GM23248 (cell line): ENCODE data around the gene GSN. TPM values are rescaled to one million over a fixed set of nuclear protein-coding genes. Genes with fewer than 3 reads are reported as not detected.

Experiments
- DNase-seq: peaks from one replicate; pipeline ENCODE4 v3.0.0-alpha.2; 2015
- H2AFZ ChIP-seq: fragments of 200-600 bp; sonication (generic); 2 replicates; pipeline ENCODE4 v1.6.1; 2016; ENCODE audit warnings: antibody characterized with exemption
- H3F3A ChIP-seq: fragments of 200-600 bp; sonication (generic); 2 replicates; pipeline ENCODE4 v1.6.1; 2016; ENCODE audit warnings: mild to moderate bottlenecking, antibody characterized with exemption, mixed run types; ENCODE audit not compliant: insufficient read depth
- H3K27ac ChIP-seq: fragments of 200-600 bp; sonication (generic); 2 replicates; pipeline ENCODE4 v1.5.1; 2016; ENCODE audit warnings: mild to moderate bottlenecking
- H3K27me3 ChIP-seq: fragments of 200-600 bp; sonication (generic); replicated peaks from 2 replicates; pipeline ENCODE4 v1.6.1; 2016; ENCODE audit warnings: mild to moderate bottlenecking; ENCODE audit not compliant: insufficient read depth
- H3K36me3 ChIP-seq: fragments of 200-600 bp; sonication (generic); 2 replicates; pipeline ENCODE4 v1.6.1; 2016; ENCODE audit warnings: low read depth, mild to moderate bottlenecking
- H3K4me1 ChIP-seq: fragments of 200-600 bp; sonication (generic); 2 replicates; pipeline ENCODE4 v1.6.1; 2016; ENCODE audit warnings: mild to moderate bottlenecking; ENCODE audit not compliant: insufficient read depth
- H3K4me2 ChIP-seq: fragments of 200-600 bp; sonication (generic); one replicate; pipeline ENCODE4 v1.6.1; 2016; ENCODE audit warnings: mild to moderate bottlenecking; ENCODE audit not compliant: unreplicated experiment
- H3K4me3 ChIP-seq: fragments of 200-600 bp; sonication (generic); 2 replicates; pipeline ENCODE4 v1.5.1; 2016; ENCODE audit warnings: mild to moderate bottlenecking
- H3K79me2 ChIP-seq: fragments of 200-600 bp; sonication (generic); 2 replicates; pipeline ENCODE4 v1.6.1; 2016; ENCODE audit warnings: mild to moderate bottlenecking; ENCODE audit not compliant: insufficient read depth
- H3K9ac ChIP-seq: fragments of 200-600 bp; sonication (generic); 2 replicates; pipeline ENCODE4 v1.6.1; 2016; ENCODE audit warnings: mild to moderate bottlenecking
- H3K9me2 ChIP-seq: fragments of 200-600 bp; sonication (generic); 2 replicates; pipeline ENCODE4 v1.6.1; 2016; ENCODE audit warnings: mixed run types, mild to moderate bottlenecking, moderate library complexity; ENCODE audit not compliant: insufficient read depth
- H3K9me3 ChIP-seq: fragments of 200-600 bp; sonication (generic); one replicate; pipeline ENCODE4 v1.6.1; 2017; ENCODE audit warnings: low read depth
- H4K20me1 ChIP-seq: fragments of 200-600 bp; sonication (generic); 2 replicates; pipeline ENCODE4 v1.6.0; 2016; ENCODE audit not compliant: insufficient read depth
- EZH2 ChIP-seq: fragments of 200-600 bp; sonication (generic); IDR thresholded peaks from 2 replicates; pipeline ENCODE4 v1.6.1; 2018; ENCODE audit warnings: antibody characterized with exemption, mild to moderate bottlenecking; ENCODE audit not compliant: insufficient read depth, poor library complexity, severe bottlenecking
- EZH2phosphoT487 ChIP-seq: fragments of 200-600 bp; sonication (generic); IDR thresholded peaks from 2 replicates; pipeline ENCODE4 v1.6.1; 2018; ENCODE audit warnings: antibody characterized with exemption, moderate library complexity, mild to moderate bottlenecking, low read depth; ENCODE audit not compliant: insufficient read depth
- WGBS, 2 experiments: methylation state at CpG; one replicate each; pipeline ENCODE4 v1.1.6; 2015 to 2017; ENCODE audit warnings: low lambda C conversion rate in 2 of 2, low coverage in 1 of 2; ENCODE audit errors: missing lambda C conversion rate in 2 of 2; 5-methylcytosine and 5-hydroxymethylcytosine counted together
- in situ Hi-C: fragments of 300-500 bp; cut with MboI; formaldehyde crosslinking; loops from 2 replicates; pipeline ENCODE4 v1.15.0; 2020
- polyA plus RNA-seq: library from polyadenylated mRNA; unstranded; fragments of >200 nt; fragmentation: Nextera tagmentation; extraction: Ambion mirVana; gene quantifications from 2 replicates; pipeline ENCODE4 v1.2.1, GENCODE V29; 2016
- total RNA-seq: library from RNA; depleted of rRNA; stranded (reverse); fragments of >200 nt; shearing (Covaris generic); gene quantifications from 2 replicates; pipeline ENCODE4 v1.2.3, GENCODE V29; 2014

Gene GSN
- total and polyA plus RNA-seq, 2 experiments from 2014 or later, result 258 to 387 TPM

GRCh38 chr9:121365564-121365963 is 97.6 kb downstream of the GSN start:
- Histone ChIP-seq H3K9me2 (no peaks in the 10 kb centered on the region), H3K79me2 (peaks cover 55% of the 10 kb centered on the region), H2AFZ (no peak overlapping the region), H3F3A (peaks cover 61% of the 10 kb centered on the region), H3K9me3 (no peaks in the 10 kb centered on the region), H3K4me1 (peaks cover 73% of the 10 kb centered on the region), H3K36me3 (no peaks in the 10 kb centered on the region), H3K27ac (no peak overlapping the region), H3K27me3 (no peaks in the 10 kb centered on the region), H3K4me2 (no peak overlapping the region), H3K4me3 (no peak overlapping the region), H3K9ac (no peak overlapping the region), H4K20me1 (no peaks in the 10 kb centered on the region)
- TF ChIP-seq EZH2 (no peak), EZH2phosphoT487 (no peak)
- in situ Hi-C loops, result no loop called here
- 67 to 79% methylated on average over 2 of the region's 2 CpGs for WGBS, 2 experiments
- no peak for DNase-seq

DNA sequence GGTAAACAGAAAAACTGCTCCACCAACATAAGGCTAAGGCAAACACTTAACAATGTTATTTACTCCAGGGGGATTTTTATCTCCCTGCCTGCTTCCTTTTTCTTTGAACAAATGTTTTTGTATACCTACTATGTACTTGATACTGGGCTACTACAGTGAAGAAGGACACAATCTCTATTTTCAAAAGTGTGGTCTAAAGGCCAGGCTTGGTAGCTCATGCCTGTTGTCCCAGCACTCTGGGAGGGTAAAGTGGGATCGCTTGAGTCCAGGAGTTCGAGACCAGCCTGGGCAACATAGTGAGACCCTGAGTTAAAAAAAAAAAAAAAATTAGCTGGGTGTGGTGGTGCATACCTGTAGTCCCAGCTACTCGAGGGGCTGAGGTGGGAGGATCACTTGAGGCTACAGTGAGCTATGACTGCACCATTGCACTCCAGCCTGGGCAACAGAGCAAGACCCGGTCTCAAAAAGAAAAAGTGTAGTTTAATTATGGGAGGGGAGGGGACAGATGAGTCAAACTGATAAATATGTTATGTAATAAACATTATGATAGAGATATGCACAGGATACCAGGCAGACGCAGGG is 98.7 kb downstream of the GSN start:
- H3K9me2 ChIP-seq, result no peaks in the 10 kb centered on the region
- DNase-seq, result no peak
- no peak for TF ChIP-seq EZH2phosphoT487
- TF ChIP-seq EZH2, result no peak
- H2AFZ ChIP-seq, result no peak overlapping the region
- no peaks in the 10 kb centered on the region for H4K20me1 ChIP-seq
- peaks cover 62% of the 10 kb centered on the region for H3K4me1 ChIP-seq
- no peak overlapping the region for H3K4me2 ChIP-seq
- no peaks in the 10 kb centered on the region for H3K9me3 ChIP-seq
- no peak overlapping the region for H3K27ac ChIP-seq
- WGBS, 2 experiments, result 97 to 99% methylated on average over 5 of the region's 5 CpGs
- peaks cover 53% of the 10 kb centered on the region for H3K79me2 ChIP-seq
- H3K27me3 ChIP-seq, result no peaks in the 10 kb centered on the region
- H3K9ac ChIP-seq, result no peak overlapping the region
- in situ Hi-C loops, result no loop called here
- H3K36me3 ChIP-seq, result no peaks in the 10 kb centered on the region
- H3F3A ChIP-seq, result peaks cover 55% of the 10 kb centered on the region
- H3K4me3 ChIP-seq, result no peak overlapping the region

DNA sequence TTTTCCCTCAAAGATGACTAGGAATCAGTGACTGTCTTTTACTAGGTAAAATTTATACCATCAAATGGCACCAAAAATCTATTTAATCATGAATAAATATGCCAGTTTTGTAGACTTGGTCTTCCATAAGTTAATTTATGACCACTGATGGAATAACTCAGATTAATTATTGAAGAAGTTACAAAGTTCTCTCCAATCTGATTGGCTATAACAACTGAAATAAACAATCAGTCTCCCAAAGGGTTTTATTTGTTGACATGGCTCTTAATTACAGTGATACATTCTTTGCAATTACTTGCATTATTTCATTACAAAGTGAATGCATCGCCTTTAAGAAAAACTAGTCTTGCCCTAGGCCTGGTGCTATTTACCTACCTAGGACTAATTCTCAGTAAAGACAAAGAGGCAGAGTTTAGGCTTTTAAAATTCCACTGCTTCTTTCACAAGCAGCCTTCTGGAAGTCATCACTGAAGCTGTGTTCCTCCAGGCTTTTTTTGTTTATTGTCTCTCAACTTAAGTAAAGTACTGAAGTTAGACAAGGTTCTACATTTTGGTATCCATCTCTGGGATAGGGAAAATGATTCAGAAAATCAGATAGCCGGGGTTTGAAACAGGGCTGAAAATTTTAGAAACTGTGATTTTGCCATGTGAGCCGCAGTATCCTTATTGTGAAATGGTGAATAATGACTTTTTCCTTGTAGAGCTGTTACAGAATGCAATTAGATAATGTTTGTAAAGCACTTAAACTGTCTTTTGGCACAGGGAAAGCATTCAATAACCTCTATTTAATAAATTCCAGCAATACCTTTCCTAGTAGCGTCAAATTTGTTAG is 99.6 kb downstream of the GSN start:
- DNase-seq, result peak; percentile 56
- no peaks in the 10 kb centered on the region for H3K9me2 ChIP-seq
- peak overlapping the region; percentile 45 for H3K27ac ChIP-seq
- H3K27me3 ChIP-seq, result no peaks in the 10 kb centered on the region
- H4K20me1 ChIP-seq, result no peaks in the 10 kb centered on the region
- H3K4me3 ChIP-seq, result peak overlapping the region; percentile 79
- TF ChIP-seq EZH2phosphoT487 (no peak), EZH2 (no peak)
- H3K36me3 ChIP-seq, result no peaks in the 10 kb centered on the region
- peaks cover 56% of the 10 kb centered on the region for H3K4me1 ChIP-seq
- H3K4me2 ChIP-seq, result peak overlapping the region; percentile 80
- no peaks in the 10 kb centered on the region for H3K9me3 ChIP-seq
- H3F3A ChIP-seq, result peaks cover 56% of the 10 kb centered on the region
- WGBS, 2 experiments, result 7% methylated on average over 4 of the region's 4 CpGs
- peaks cover 50% of the 10 kb centered on the region for H3K79me2 ChIP-seq
- in situ Hi-C loops, result no loop called here
- peak overlapping the region; percentile 86 for H3K9ac ChIP-seq
- H2AFZ ChIP-seq, result 0 out of 2 replicates have a peak overlapping the region, but pooled peaks have one; percentile 23

- H3K36me3 ChIP-seq, result no peaks in the 10 kb centered on the region
- H3K9me2 ChIP-seq, result no peaks in the 10 kb centered on the region
- peak overlapping the region; percentile 80 for H3K4me2 ChIP-seq
- peak overlapping the region; percentile 79 for H3K4me3 ChIP-seq
- no peak for TF ChIP-seq EZH2
- no peak for TF ChIP-seq EZH2phosphoT487
- H3K27me3 ChIP-seq, result no peaks in the 10 kb centered on the region
- peaks cover 57% of the 10 kb centered on the region for H3K4me1 ChIP-seq
- H3K9me3 ChIP-seq, result no peaks in the 10 kb centered on the region
- in situ Hi-C loops, result no loop called here
- DNase-seq, result no peak
- H3K27ac ChIP-seq, result peak overlapping the region; percentile 45
- 6 to 10% methylated on average over 1 of the region's 1 CpG for WGBS, 2 experiments
- H3F3A ChIP-seq, result peaks cover 56% of the 10 kb centered on the region
- 0 out of 2 replicates have a peak overlapping the region, but pooled peaks have one; percentile 23 for H2AFZ ChIP-seq
- peak overlapping the region; percentile 86 for H3K9ac ChIP-seq
- H4K20me1 ChIP-seq, result no peaks in the 10 kb centered on the region
- H3K79me2 ChIP-seq, result peaks cover 50% of the 10 kb centered on the region
These were observed 100.2 kb downstream of the GSN start for GRCh38 chr9:121368138-121368522.
